Activated naive CD4-positive, alpha-beta T cell treated with anti-CD3 and anti-CD28 coated beads for 36 hours (primary cell): Measurements from ENCODE around the gene EXO1. TPM values are rescaled to one million over a fixed set of nuclear protein-coding genes. Genes with fewer than 3 reads are reported as not detected.

ENCODE experiments used
- CTCF ChIA-PET: fragments of 350-600 bp; sonication (Branson Sonifier 250); formaldehyde crosslinking; loops from one replicate; lab custom pipeline; 2021; ENCODE audit warnings: antibody characterized with exemption; lab: Charles Lee
- DNase-seq: peaks from one replicate; pipeline ENCODE4 v3.0.0-alpha.2; 2020
- H3K27ac Mint-ChIP-seq: one replicate; pipeline ENCODE4 v1.8.0; 2021; ENCODE audit warnings: mild to moderate bottlenecking, mixed read lengths
- H3K27me3 Mint-ChIP-seq: one replicate; pipeline ENCODE4 v1.8.0; 2021; ENCODE audit warnings: low read depth, mixed read lengths
- H3K36me3 Mint-ChIP-seq: one replicate; pipeline ENCODE4 v1.8.0; 2021; ENCODE audit warnings: low read depth, mixed read lengths
- H3K4me1 Mint-ChIP-seq: one replicate; pipeline ENCODE4 v1.8.0; 2021; ENCODE audit warnings: low read depth, mixed read lengths
- H3K4me3 Mint-ChIP-seq: one replicate; pipeline ENCODE4 v1.8.0; 2021; ENCODE audit warnings: mild to moderate bottlenecking, moderate library complexity, mixed read lengths
- H3K9me3 Mint-ChIP-seq: one replicate; pipeline ENCODE4 v1.8.0; 2021; ENCODE audit warnings: mixed read lengths
- intact Hi-C: fragments of 100-400 bp; cut with micrococcal nuclease; formaldehyde crosslinking; loops from one replicate; pipeline ENCODE4 v1.15.1; 2023
- total RNA-seq, 2 experiments: library from RNA; stranded (reverse); gene quantifications; one replicate each; pipeline ENCODE4 v1.2.3, GENCODE V29; 2021

The EXO1 gene
- total RNA-seq, 2 experiments from 2014 or later, result 55.3 to 59.6 TPM

- H3K27me3 Mint-ChIP-seq, result no peaks in the 10 kb centered on the region
- CTCF ChIA-PET, result interaction anchor here (0.6 to 2.1 kb wide), 3 partner anchors 87 to 190 kb away, joined by 4 to 12 read pairs (median 5); partner anchors contain the start of gene MAP1LC3C
- no peak overlapping the region for H3K27ac Mint-ChIP-seq
- H3K4me3 Mint-ChIP-seq, result no peak overlapping the region
- no peaks in the 10 kb centered on the region for H3K4me1 Mint-ChIP-seq
- no peaks in the 10 kb centered on the region for H3K36me3 Mint-ChIP-seq
- no peaks in the 10 kb centered on the region for H3K9me3 Mint-ChIP-seq
- no peak for DNase-seq
- intact Hi-C loops, result no loop called here
Measured at GRCh38 chr1:241899210-241899609, 51.2 kb downstream of the EXO1 start.

DNA sequence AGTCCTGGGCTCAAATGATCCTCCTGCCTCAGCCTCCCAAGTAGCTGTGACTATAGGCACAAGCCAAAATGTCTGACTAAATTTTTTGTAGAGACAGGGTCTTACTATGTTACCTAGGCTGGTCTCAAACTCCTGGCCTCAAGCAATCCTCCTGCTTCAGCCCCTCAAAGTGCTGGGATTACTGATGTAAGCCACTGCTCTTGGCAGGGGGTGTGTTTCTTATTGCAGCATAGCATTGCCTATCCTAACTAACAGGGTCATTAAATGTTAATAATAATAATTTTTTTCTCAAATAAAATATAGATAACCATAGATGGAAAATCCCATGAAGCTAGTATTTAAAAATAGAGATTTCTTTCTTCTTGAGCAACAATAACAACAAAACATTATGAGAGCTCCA is 52.4 kb downstream of the EXO1 start:
- Mint-ChIP-seq H3K36me3 (no peaks in the 10 kb centered on the region), H3K4me3 (no peak overlapping the region), H3K9me3 (no peaks in the 10 kb centered on the region), H3K27me3 (no peaks in the 10 kb centered on the region), H3K4me1 (no peaks in the 10 kb centered on the region), H3K27ac (no peak overlapping the region)
- no peak for DNase-seq
- intact Hi-C loops, result no loop called here
- CTCF ChIA-PET, result interaction anchor here (1.2 kb wide), 1 partner anchor 98 kb away, joined by 7 read pairs; the partner anchor contains the start of gene MAP1LC3C

DNA sequence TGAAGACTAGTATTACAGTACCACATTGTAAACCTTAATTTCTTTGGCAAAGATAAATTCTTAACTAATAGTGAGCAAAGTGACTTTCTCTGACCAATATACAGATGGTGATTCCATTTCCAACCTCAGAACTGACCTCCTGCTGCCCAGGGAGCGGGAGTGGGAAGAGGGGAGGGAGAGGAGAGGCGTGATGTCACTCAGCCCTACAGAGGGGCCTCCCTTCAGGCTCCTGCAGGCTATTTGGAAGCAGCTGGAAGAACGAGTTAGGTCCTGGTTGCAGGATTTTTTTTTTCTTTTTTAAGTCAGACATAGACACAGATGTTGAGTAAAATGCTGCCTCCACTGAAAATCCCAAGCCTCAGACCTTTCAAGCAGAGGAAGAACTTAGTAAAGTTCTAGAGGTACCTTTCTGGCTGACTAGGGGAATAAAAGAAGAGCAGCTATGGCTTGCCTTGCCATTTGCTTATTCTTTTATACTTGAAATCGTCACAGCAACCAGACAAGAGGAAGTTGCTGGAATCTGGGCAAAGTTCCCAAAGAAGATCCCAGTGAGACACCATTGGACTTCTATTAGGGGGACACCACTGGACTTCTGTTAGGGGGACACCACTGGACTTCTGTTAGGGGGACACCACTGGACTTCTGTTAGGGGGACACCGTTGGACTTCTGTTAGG is 54.5 kb downstream of the EXO1 start:
- no peaks in the 10 kb centered on the region for H3K36me3 Mint-ChIP-seq
- no peak overlapping the region for H3K27ac Mint-ChIP-seq
- no peaks in the 10 kb centered on the region for H3K4me1 Mint-ChIP-seq
- H3K4me3 Mint-ChIP-seq, result no peak overlapping the region
- intact Hi-C loops, result no loop called here
- DNase-seq, result no peak
- H3K27me3 Mint-ChIP-seq, result no peaks in the 10 kb centered on the region
- H3K9me3 Mint-ChIP-seq, result no peaks in the 10 kb centered on the region
- CTCF ChIA-PET, result no interaction called here

DNA sequence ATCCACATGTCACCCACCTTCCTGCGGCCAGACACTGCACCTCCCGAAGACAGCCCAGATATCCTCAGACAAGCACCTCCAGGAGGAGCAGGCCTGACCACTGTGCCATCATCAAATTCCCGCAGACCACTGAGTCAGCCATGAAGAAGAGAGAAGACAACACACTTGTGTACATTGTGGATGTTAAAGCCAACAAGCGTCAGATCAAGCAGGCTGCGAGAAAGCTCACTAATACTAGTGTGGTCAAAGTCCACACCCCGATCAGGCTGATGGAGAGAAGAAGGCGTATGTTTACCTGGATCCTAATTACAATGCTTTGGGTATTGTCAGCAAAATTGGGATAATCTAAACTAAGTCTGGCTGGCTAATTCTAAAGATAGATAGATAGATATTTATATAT is 68.2 kb downstream of the EXO1 start:
- H3K9me3 Mint-ChIP-seq, result no peaks in the 10 kb centered on the region
- H3K4me3 Mint-ChIP-seq, result no peak overlapping the region
- H3K4me1 Mint-ChIP-seq, result no peaks in the 10 kb centered on the region
- CTCF ChIA-PET, result no interaction called here
- H3K27me3 Mint-ChIP-seq, result no peaks in the 10 kb centered on the region
- no peak for DNase-seq
- H3K27ac Mint-ChIP-seq, result no peak overlapping the region
- H3K36me3 Mint-ChIP-seq, result no peaks in the 10 kb centered on the region
- intact Hi-C loops, result no loop called here

- Mint-ChIP-seq H3K27me3 (no peaks in the 10 kb centered on the region), H3K4me1 (no peaks in the 10 kb centered on the region), H3K36me3 (no peaks in the 10 kb centered on the region), H3K27ac (no peak overlapping the region), H3K4me3 (no peak overlapping the region), H3K9me3 (no peaks in the 10 kb centered on the region)
- no peak for DNase-seq
- CTCF ChIA-PET, result no interaction called here
- intact Hi-C loops, result no loop called here
Measured at GRCh38 chr1:241917487-241917886, 69.5 kb downstream of the EXO1 start.

DNA sequence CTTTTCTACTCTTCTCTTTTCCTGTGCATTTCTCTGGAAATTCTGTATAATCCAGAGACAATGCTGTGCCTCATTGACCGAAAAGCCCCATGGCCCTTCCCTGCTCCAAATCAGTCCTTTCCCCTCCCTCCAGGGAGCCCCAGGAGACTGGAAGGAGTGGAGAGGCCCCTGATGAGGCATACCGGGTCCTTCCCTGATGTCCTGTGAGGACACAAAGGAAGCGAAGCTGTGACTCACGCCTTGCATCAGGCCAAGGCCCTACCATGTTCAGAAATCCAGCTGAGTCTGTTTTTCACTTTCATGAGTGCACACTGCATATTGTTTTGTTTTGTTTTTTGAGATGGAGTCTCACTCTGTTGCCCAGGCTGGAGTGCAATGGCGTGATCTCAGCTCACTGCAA is 70.9 kb downstream of the EXO1 start:
- CTCF ChIA-PET, result no interaction called here
- Mint-ChIP-seq H3K9me3 (no peaks in the 10 kb centered on the region), H3K36me3 (no peaks in the 10 kb centered on the region), H3K4me3 (no peak overlapping the region), H3K4me1 (no peaks in the 10 kb centered on the region), H3K27ac (no peak overlapping the region), H3K27me3 (no peaks in the 10 kb centered on the region)
- no peak for DNase-seq
- intact Hi-C loops, result no loop called here

GRCh38 chr1:241924080-241924808 is 76.2 kb downstream of the EXO1 start:
- Mint-ChIP-seq H3K4me3 (no peak overlapping the region), H3K27me3 (no peaks in the 10 kb centered on the region), H3K4me1 (no peaks in the 10 kb centered on the region), H3K27ac (no peak overlapping the region), H3K9me3 (no peaks in the 10 kb centered on the region), H3K36me3 (no peaks in the 10 kb centered on the region)
- DNase-seq, result no peak
- CTCF ChIA-PET, result no interaction called here
- intact Hi-C loops, result no loop called here

DNA sequence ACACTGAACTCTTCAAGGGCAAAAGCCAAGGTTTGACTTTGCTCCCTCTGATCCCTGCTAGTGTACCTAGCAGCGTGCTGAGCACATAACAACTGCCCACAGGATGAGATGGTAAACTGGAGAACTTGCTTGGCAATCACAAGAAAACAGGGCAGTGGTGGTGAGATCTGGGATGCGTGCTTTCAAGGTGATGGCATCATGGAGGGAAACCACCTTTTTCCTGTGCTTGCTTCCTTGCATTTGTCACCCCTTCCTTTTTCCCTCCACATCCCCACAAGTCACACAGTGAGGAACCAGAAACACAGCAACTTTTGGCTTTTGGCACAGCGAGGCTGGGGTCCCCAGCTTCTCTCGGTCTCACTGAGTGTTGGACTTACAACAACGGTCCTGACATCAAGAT is 78.1 kb downstream of the EXO1 start:
- CTCF ChIA-PET, result interaction anchor here (0.6 kb wide), 1 partner anchor 32 kb away, joined by 3 read pairs; no protein-coding TSS in a partner anchor
- Mint-ChIP-seq H3K4me3 (no peak overlapping the region), H3K9me3 (no peaks in the 10 kb centered on the region), H3K27me3 (no peaks in the 10 kb centered on the region), H3K27ac (no peak overlapping the region), H3K36me3 (no peaks in the 10 kb centered on the region), H3K4me1 (no peaks in the 10 kb centered on the region)
- intact Hi-C loops, result no loop called here
- no peak for DNase-seq

DNA sequence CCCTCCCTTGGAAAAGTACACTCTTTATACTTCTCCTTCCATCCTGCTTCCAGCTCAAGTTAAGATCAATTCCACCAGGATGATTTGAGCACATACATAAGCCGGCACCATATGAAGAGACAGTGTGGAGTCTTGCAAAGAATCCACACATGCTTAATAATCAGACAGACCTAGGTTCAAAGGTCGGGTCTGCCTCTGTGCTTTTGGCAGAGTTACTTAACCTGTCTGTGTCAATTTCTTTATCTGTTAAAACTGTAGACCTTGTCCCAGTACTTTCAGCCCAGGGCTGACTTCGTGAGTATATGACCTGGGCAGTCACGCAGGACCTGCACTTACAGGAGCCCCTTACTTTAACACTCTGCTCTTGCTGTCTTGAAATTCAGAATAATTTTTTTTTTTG is 79.3 kb downstream of the EXO1 start:
- no peaks in the 10 kb centered on the region for H3K9me3 Mint-ChIP-seq
- DNase-seq, result no peak
- no peak overlapping the region for H3K4me3 Mint-ChIP-seq
- H3K4me1 Mint-ChIP-seq, result no peaks in the 10 kb centered on the region
- H3K27ac Mint-ChIP-seq, result no peak overlapping the region
- H3K36me3 Mint-ChIP-seq, result no peaks in the 10 kb centered on the region
- CTCF ChIA-PET, result interaction anchor here (1.2 kb wide), 1 partner anchor 9 kb away, joined by 3 read pairs; no protein-coding TSS in a partner anchor
- intact Hi-C loops, result no loop called here
- no peaks in the 10 kb centered on the region for H3K27me3 Mint-ChIP-seq

DNA sequence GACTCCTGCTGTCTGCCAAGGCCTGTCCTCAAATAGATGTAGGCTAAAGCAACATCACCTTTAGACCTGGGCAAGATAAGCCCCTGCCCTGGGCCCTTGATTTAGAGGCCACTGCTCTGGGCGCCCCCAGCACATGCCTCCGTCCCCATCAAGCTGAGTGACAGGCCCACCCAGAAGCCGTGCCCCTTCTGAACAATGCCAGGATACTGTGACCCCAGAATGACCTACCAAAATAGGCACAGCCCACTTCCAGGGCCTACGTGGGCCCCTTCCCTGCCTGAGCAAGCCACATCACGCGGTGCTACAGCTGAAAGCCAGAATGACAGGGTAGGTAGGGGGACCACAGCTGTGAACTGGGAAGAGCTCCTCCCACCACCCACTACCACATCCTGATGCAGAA is 84.8 kb downstream of the EXO1 start:
- peaks cover 8% of the 10 kb centered on the region for H3K27me3 Mint-ChIP-seq
- intact Hi-C loops, result no loop called here
- no peaks in the 10 kb centered on the region for H3K36me3 Mint-ChIP-seq
- H3K9me3 Mint-ChIP-seq, result no peaks in the 10 kb centered on the region
- CTCF ChIA-PET, result no interaction called here
- DNase-seq, result no peak
- H3K27ac Mint-ChIP-seq, result no peak overlapping the region
- H3K4me1 Mint-ChIP-seq, result no peaks in the 10 kb centered on the region
- H3K4me3 Mint-ChIP-seq, result no peak overlapping the region

- intact Hi-C loops, result no loop called here
- peaks cover 8% of the 10 kb centered on the region for H3K27me3 Mint-ChIP-seq
- DNase-seq, result no peak
- peaks cover 5% of the 10 kb centered on the region for H3K9me3 Mint-ChIP-seq
- no peaks in the 10 kb centered on the region for H3K36me3 Mint-ChIP-seq
- H3K27ac Mint-ChIP-seq, result no peak overlapping the region
- H3K4me3 Mint-ChIP-seq, result no peak overlapping the region
- no peaks in the 10 kb centered on the region for H3K4me1 Mint-ChIP-seq
- CTCF ChIA-PET, result no interaction called here
Measured at GRCh38 chr1:241934201-241934848, 86.3 kb downstream of the EXO1 start.

- Mint-ChIP-seq H3K36me3 (no peaks in the 10 kb centered on the region), H3K9me3 (peaks cover 8% of the 10 kb centered on the region), H3K4me1 (no peaks in the 10 kb centered on the region), H3K27ac (no peak overlapping the region), H3K27me3 (peaks cover 8% of the 10 kb centered on the region), H3K4me3 (no peak overlapping the region)
- CTCF ChIA-PET, result no interaction called here
- no peak for DNase-seq
- intact Hi-C loops, result no loop called here
Measured at GRCh38 chr1:241934866-241935265, 86.9 kb downstream of the EXO1 start.
